ENCODE measurements around the gene UBAP2L.
A peak's percentile ranks its signal among the peaks of the same experiment; 100 is the strongest.

UBAP2L gene

DNA sequence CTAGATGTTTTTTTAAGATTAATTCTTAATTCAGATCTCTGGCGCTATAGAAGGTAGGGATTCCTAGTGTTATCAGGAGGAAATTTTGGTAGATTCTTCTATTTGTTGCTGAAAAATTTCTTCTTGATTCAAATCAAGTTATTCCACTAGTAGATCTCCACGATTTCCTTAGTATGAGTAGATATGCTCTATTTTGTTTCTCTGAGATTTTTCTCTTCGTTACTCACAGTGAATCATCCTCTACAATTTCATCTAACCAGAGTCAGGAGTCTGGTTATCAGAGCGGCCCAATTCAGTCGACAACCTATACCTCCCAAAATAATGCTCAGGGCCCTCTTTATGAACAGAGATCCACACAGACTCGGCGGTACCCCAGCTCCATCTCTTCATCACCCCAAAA lies 32.9 kb downstream of the UBAP2L start:
- Histone ChIP-seq H3K27me3 (ENCODE audit: insufficient read depth, low read length) (no peaks in the 10 kb centered on the region), H3K4me3 (ENCODE audit: low read depth, low read length) (no peak overlapping the region), H2AFZ (ENCODE audit: low read length, unreplicated experiment) (no peak overlapping the region), H3K79me2 (ENCODE audit: control insufficient read depth, insufficient read depth, low read length, unreplicated experiment) (peaks cover 2% of the 10 kb centered on the region), H3K36me3 (ENCODE audit: insufficient read depth, low read length) (peaks cover 66% of the 10 kb centered on the region), H3K27ac (ENCODE audit: low read depth, low read length) (peak overlapping the region; percentile 13; the same call in 1 of the 2 replicates), H3K4me1 (ENCODE audit: control insufficient read depth, insufficient read depth, low read length, unreplicated experiment) (no peaks in the 10 kb centered on the region)

DNA sequence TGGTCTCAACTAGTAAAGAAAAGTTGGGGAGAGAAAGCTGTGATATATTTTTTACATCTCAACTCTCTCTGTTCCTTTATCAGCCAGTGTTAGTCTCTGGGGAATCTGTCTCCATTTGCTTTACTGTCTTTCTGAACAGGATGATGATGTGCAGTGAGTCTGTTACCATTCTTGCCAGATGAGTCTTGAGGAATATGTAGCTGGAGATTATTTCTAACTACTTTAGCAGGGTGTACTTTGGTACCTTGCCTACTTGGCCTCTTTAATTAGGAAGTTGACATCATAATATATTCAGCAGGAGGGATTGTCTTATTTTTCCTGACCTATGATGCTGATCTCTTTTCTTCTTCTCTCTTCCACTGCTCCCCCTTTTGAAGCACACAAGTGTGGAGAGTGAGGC lies 35.9 kb downstream of the UBAP2L start:
- Histone ChIP-seq H3K79me2 (ENCODE audit: control insufficient read depth, insufficient read depth, low read length, unreplicated experiment) (peaks cover 2% of the 10 kb centered on the region), H3K36me3 (ENCODE audit: insufficient read depth, low read length) (peaks cover 71% of the 10 kb centered on the region), H3K27ac (ENCODE audit: low read depth, low read length) (no peak overlapping the region), H2AFZ (ENCODE audit: low read length, unreplicated experiment) (no peak overlapping the region), H3K4me3 (ENCODE audit: low read depth, low read length) (no peak overlapping the region), H3K27me3 (ENCODE audit: insufficient read depth, low read length) (no peaks in the 10 kb centered on the region), H3K4me1 (ENCODE audit: control insufficient read depth, insufficient read depth, low read length, unreplicated experiment) (no peaks in the 10 kb centered on the region)

DNA sequence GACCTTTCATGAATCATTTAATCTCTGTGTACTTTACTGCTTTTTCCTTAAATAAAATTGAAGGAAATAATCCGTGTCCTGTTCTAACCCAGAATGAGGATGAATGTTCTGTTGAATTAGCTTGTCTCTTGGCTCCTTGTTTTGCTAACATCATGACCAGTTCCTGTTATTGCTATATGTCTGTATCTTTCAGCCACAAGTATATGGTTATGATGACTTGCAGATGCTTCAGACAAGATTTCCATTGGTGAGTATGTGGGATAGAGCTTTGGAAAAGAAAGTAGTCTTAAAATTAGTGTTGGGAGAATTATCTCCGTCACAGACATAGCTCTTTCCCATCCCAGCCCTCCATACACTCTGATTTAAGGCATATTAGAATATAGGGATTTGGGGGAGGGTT lies 38.0 kb downstream of the UBAP2L start:
- Histone ChIP-seq H2AFZ (ENCODE audit: low read length, unreplicated experiment) (no peak overlapping the region), H3K4me3 (ENCODE audit: low read depth, low read length) (no peak overlapping the region), H3K79me2 (ENCODE audit: control insufficient read depth, insufficient read depth, low read length, unreplicated experiment) (peaks cover 2% of the 10 kb centered on the region), H3K27ac (ENCODE audit: low read depth, low read length) (no peak overlapping the region), H3K4me1 (ENCODE audit: control insufficient read depth, insufficient read depth, low read length, unreplicated experiment) (peaks cover 3% of the 10 kb centered on the region), H3K27me3 (ENCODE audit: insufficient read depth, low read length) (no peaks in the 10 kb centered on the region), H3K36me3 (ENCODE audit: insufficient read depth, low read length) (peaks cover 83% of the 10 kb centered on the region)

DNA sequence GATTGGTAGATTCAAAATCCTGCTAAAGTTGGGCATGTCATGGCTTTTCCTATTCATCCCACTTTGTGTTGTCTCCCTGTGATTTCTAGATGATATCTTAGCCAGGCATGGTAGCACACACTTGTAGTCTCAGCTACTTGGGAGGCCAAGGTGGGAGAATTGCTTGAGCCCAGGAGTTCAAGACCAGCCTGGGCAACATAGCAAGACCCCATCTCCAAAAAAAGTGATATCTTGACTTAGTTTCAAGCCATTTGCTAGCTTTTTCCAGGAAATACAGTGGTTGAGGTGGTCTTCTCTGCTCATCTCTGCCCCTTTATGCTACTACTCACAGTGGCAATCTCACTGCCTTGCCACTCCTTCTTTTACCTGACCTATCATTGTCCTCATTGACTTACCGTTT lies 39.4 kb downstream of the UBAP2L start:
- H3K27ac ChIP-seq (ENCODE audit: low read depth, low read length) = no peak overlapping the region
- H3K4me1 ChIP-seq (ENCODE audit: control insufficient read depth, insufficient read depth, low read length, unreplicated experiment) = peaks cover 4% of the 10 kb centered on the region
- no peaks in the 10 kb centered on the region for H3K27me3 ChIP-seq (ENCODE audit: insufficient read depth, low read length)
- H2AFZ ChIP-seq (ENCODE audit: low read length, unreplicated experiment) = no peak overlapping the region
- H3K36me3 ChIP-seq (ENCODE audit: insufficient read depth, low read length) = peaks cover 78% of the 10 kb centered on the region
- H3K4me3 ChIP-seq (ENCODE audit: low read depth, low read length) = no peak overlapping the region
- H3K79me2 ChIP-seq (ENCODE audit: control insufficient read depth, insufficient read depth, low read length, unreplicated experiment) = peaks cover 2% of the 10 kb centered on the region

DNA sequence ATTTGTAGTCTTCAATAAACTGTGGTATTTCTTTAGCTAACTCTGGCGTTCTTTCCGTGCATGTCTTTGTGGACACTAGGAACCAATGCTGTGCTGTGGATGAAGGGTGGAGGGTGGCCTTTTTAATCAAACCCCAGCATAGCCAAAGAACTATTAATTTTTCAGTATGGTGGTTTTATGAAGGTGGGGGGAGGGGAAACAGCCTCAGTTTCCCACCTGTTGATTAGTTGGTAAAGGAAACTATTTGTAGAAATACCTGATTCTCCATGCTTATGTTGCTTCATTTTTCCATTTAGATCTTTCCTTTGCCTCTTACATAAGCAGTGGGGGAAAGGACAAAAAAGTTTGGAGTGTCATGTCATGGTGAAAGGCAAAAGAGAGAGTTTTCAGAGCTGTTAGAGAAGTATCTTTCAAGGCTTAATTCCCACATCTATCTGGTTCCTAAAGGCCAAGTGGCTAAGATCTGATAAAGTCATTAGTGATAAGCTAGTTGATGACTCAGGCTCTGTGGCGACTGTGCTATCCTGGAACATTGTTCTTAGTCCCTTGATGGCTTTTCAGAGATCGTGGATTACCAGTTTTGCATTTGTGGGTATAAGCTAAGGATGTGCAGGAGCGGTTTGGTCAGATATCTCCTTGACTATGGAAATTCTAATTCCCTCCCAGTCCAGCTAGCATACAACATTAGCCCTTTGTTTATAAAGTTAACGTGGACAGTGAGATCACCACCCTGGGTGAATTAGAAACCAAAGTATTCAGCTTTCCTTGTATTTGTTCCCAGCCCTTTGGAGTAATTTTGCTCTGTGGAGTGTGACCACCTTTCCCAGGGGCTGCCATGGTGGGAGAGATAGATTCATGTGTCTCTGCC lies 42.9 kb downstream of the UBAP2L start:
- no peak overlapping the region for H3K27ac ChIP-seq (ENCODE audit: low read depth, low read length)
- peaks cover 4% of the 10 kb centered on the region for H3K4me1 ChIP-seq (ENCODE audit: control insufficient read depth, insufficient read depth, low read length, unreplicated experiment)
- no peaks in the 10 kb centered on the region for H3K79me2 ChIP-seq (ENCODE audit: control insufficient read depth, insufficient read depth, low read length, unreplicated experiment)
- no peak overlapping the region for H2AFZ ChIP-seq (ENCODE audit: low read length, unreplicated experiment)
- peaks cover 45% of the 10 kb centered on the region for H3K36me3 ChIP-seq (ENCODE audit: insufficient read depth, low read length)
- no peaks in the 10 kb centered on the region for H3K27me3 ChIP-seq (ENCODE audit: insufficient read depth, low read length)
- H3K4me3 ChIP-seq (ENCODE audit: low read depth, low read length) = no peak overlapping the region

DNA sequence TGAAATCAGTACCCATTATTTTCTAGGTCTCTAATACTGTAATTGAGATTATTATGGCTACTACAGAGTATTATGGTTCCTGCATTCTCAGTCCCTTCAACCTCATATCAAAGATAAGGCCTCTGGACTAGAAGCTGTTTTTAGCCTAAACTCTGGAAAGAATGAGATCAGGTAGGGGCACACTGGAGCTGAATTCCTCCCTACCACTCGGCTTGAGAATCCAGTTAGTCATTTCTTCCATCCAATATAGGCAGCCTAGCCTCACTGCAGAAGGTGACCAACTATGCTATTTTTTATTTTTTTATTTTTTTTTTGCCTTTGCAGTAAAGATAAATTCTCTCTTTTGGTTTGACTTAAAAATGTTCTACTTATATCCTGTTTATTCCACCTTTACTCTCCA lies 43.7 kb downstream of the UBAP2L start:
- Histone ChIP-seq H3K4me1 (ENCODE audit: control insufficient read depth, insufficient read depth, low read length, unreplicated experiment) (peaks cover 4% of the 10 kb centered on the region), H3K27me3 (ENCODE audit: insufficient read depth, low read length) (no peaks in the 10 kb centered on the region), H2AFZ (ENCODE audit: low read length, unreplicated experiment) (no peak overlapping the region), H3K27ac (ENCODE audit: low read depth, low read length) (no peak overlapping the region), H3K4me3 (ENCODE audit: low read depth, low read length) (no peak overlapping the region), H3K36me3 (ENCODE audit: insufficient read depth, low read length) (peaks cover 41% of the 10 kb centered on the region), H3K79me2 (ENCODE audit: control insufficient read depth, insufficient read depth, low read length, unreplicated experiment) (no peaks in the 10 kb centered on the region)

DNA sequence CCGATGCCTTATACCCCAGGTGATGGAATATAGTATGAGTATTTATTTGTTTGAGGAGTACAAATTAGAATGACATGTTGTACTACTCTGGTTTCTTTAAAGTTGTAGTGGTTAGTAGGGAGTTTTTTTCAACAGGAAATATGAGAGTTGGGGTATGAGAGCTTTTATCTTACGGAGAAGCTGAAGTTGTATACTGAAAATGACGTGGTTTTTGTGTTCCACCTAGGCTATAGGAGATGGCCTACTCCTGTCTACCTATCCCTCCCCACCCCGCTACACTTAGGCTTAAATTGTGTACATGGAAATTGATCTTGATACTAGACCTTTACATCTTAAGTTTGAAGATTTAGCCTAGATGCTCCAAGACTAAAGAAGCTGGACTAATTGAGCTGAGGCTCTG lies 44.8 kb downstream of the UBAP2L start:
- Histone ChIP-seq H3K36me3 (ENCODE audit: insufficient read depth, low read length) (peaks cover 30% of the 10 kb centered on the region), H2AFZ (ENCODE audit: low read length, unreplicated experiment) (no peak overlapping the region), H3K4me1 (ENCODE audit: control insufficient read depth, insufficient read depth, low read length, unreplicated experiment) (peaks cover 4% of the 10 kb centered on the region), H3K79me2 (ENCODE audit: control insufficient read depth, insufficient read depth, low read length, unreplicated experiment) (no peaks in the 10 kb centered on the region), H3K27ac (ENCODE audit: low read depth, low read length) (no peak overlapping the region), H3K4me3 (ENCODE audit: low read depth, low read length) (no peak overlapping the region), H3K27me3 (ENCODE audit: insufficient read depth, low read length) (no peaks in the 10 kb centered on the region)

DNA sequence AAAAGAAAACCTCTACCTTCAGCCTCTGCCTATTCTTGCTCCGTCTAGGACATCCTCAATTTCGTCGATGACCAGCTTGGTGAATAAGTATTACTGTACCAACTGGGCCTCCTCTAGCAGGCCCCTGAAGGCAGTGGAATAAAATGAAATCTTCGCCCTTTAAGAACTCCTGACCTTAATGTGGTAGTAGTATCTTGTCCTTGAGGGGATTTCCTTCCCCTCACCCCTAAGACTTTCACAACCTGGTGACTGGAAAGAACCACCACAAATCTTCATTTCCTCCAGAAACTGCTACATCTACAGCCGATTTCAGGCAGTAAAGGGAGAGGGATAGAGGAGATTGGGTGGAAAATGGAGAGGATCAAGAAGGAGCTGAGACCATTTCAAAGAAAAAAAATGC lies 50.1 kb downstream of the UBAP2L start:
- Histone ChIP-seq H3K4me3 (ENCODE audit: low read depth, low read length) (no peak overlapping the region), H3K27ac (ENCODE audit: low read depth, low read length) (no peak overlapping the region), H3K4me1 (ENCODE audit: control insufficient read depth, insufficient read depth, low read length, unreplicated experiment) (peaks cover 9% of the 10 kb centered on the region), H2AFZ (ENCODE audit: low read length, unreplicated experiment) (no peak overlapping the region), H3K27me3 (ENCODE audit: insufficient read depth, low read length) (no peaks in the 10 kb centered on the region), H3K79me2 (ENCODE audit: control insufficient read depth, insufficient read depth, low read length, unreplicated experiment) (peaks cover 12% of the 10 kb centered on the region), H3K36me3 (ENCODE audit: insufficient read depth, low read length) (peaks cover 4% of the 10 kb centered on the region; the same call in 1 of the 2 replicates)

DNA sequence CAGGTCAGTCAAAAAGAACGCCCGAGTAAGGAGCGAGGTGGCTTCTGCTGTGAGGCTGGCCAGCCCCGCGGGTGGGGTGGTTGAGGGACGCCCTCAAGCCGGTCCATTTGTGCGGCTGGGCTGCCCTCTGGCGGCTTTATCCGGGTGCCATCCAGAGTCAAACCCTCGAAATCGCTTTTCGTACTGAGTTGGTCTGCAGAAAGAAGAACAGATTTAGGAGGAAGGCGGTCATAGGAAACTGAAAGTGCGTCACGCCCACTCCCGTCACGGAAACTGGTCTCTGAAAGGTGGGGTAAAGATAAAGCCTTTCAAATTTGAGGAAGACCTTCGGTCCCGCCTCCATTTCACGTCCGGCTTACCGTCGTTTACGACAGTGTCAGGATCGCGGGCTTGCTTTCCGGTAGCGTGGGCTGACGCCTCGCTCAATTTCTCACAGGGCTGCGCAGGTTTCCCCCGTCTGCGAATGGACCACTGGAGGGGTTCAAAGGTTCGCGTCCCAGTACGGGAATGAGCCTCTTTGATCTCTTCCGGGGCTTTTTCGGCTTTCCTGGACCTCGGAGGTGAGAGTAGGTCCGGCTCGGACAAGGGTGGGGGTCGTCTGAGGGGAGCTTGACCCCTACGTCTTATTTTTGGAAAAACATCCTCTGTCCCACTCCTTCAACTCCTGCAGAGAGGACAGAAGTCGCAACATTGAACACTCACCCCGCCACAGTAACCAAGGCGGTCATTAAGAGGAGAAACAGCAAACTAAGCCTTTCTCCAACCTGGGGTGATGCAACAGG lies 51.7 kb downstream of the UBAP2L start, which contains the start of gene HAX1:
Gene HAX1, plus strand, starts transcription at position 413 of the 782 bp plus-strand sequence. Its CDS starts 95 bp downstream, at position 508.
- H3K36me3 ChIP-seq (ENCODE audit: insufficient read depth, low read length) = peaks cover 4% of the 10 kb centered on the region; the same call in 1 of the 2 replicates
- H3K4me3 ChIP-seq (ENCODE audit: low read depth, low read length) = peak within 1 kb of the TSS; percentile 80
- peak within 1 kb of the TSS; percentile 66 for H3K27ac ChIP-seq (ENCODE audit: low read depth, low read length)
- H3K79me2 ChIP-seq (ENCODE audit: control insufficient read depth, insufficient read depth, low read length, unreplicated experiment) = peaks cover 12% of the 10 kb centered on the region
- H2AFZ ChIP-seq (ENCODE audit: low read length, unreplicated experiment) = peak within 1 kb of the TSS; percentile 66
- no peaks in the 10 kb centered on the region for H3K27me3 ChIP-seq (ENCODE audit: insufficient read depth, low read length)
- H3K4me1 ChIP-seq (ENCODE audit: control insufficient read depth, insufficient read depth, low read length, unreplicated experiment) = peaks cover 9% of the 10 kb centered on the region

DNA sequence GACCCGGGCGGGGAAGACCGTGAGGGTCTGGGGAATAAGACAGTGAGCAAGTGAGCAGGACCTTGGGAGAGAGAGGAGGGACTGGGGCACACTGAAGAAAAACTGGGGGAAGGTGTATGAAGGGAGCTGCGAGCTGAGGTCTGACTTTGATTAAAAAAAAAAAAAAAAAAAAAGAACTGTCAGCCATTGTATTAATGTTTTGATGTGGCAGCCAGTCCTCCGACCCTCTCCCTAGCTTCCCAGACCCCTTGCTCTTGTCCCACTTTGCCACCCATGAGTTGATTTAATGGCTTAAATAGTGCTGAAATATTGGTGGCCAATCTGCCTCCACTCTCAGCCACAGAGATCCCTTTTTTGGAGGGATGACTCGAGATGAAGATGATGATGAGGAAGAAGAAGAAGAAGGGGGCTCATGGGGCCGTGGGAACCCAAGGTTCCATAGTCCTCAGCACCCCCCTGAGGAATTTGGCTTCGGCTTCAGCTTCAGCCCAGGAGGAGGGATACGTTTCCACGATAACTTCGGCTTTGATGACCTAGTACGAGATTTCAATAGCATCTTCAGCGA lies 52.3 kb downstream of the UBAP2L start:
- H2AFZ ChIP-seq (ENCODE audit: low read length, unreplicated experiment) = peak overlapping the region; percentile 66
- peak overlapping the region; percentile 66 for H3K27ac ChIP-seq (ENCODE audit: low read depth, low read length)
- H3K4me3 ChIP-seq (ENCODE audit: low read depth, low read length) = peak overlapping the region; percentile 80
- H3K79me2 ChIP-seq (ENCODE audit: control insufficient read depth, insufficient read depth, low read length, unreplicated experiment) = peaks cover 12% of the 10 kb centered on the region
- peaks cover 9% of the 10 kb centered on the region for H3K4me1 ChIP-seq (ENCODE audit: control insufficient read depth, insufficient read depth, low read length, unreplicated experiment)
- H3K27me3 ChIP-seq (ENCODE audit: insufficient read depth, low read length) = no peaks in the 10 kb centered on the region
- peaks cover 4% of the 10 kb centered on the region; the same call in 1 of the 2 replicates for H3K36me3 ChIP-seq (ENCODE audit: insufficient read depth, low read length)

All from ACC112 (cell line).